GM18499 (cell line): Measurements from ENCODE around the gene PPP1R14B.

ENCODE experiments used
- ATAC-seq: cut with Tn5 transposase; IDR thresholded peaks from one replicate; pipeline ENCODE4 v1.9.1; 2021; ENCODE audit warnings: moderate number of reproducible peaks; ENCODE audit not compliant: insufficient read depth, unreplicated experiment

Gene PPP1R14B

DNA sequence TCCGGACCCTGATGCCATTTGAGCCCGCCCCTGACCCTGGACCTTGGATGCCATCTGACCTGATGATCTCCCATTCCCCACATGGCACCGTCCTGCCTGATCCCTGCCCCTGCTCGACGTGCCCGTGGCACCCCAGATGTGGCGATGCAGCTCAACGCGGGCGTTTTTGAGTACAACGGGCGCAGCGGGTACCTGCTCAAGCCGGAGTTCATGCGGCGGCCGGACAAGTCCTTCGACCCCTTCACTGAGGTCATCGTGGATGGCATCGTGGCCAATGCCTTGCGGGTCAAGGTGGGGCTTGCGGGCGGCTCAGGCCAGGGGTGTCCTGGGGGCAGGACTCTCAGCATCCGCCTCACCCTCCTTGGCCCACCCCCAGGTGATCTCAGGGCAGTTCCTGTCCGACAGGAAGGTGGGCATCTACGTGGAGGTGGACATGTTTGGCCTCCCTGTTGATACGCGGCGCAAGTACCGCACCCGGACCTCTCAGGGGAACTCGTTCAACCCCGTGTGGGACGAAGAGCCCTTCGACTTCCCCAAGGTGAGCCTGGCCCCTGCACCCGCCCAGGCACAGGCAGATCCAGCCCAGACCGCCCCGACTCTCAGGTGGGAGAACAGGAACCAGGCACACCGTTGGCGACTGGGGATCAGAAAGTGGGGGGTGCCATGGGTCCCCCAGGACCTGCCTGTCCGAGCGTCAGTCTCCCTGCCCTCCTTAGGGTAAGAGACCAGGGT lies 15.7 kb upstream of the PPP1R14B start:
- ATAC-seq: no peak

GRCh38 chr11:64261556-64262080 lies 14.9 kb upstream of the PPP1R14B start:
- ATAC-seq: no peak

GRCh38 chr11:64260147-64260708 lies 13.5 kb upstream of the PPP1R14B start:
- ATAC-seq: no peak

- no peak for ATAC-seq
Measured at GRCh38 chr11:64259533-64260067, 12.9 kb upstream of the PPP1R14B start.

DNA sequence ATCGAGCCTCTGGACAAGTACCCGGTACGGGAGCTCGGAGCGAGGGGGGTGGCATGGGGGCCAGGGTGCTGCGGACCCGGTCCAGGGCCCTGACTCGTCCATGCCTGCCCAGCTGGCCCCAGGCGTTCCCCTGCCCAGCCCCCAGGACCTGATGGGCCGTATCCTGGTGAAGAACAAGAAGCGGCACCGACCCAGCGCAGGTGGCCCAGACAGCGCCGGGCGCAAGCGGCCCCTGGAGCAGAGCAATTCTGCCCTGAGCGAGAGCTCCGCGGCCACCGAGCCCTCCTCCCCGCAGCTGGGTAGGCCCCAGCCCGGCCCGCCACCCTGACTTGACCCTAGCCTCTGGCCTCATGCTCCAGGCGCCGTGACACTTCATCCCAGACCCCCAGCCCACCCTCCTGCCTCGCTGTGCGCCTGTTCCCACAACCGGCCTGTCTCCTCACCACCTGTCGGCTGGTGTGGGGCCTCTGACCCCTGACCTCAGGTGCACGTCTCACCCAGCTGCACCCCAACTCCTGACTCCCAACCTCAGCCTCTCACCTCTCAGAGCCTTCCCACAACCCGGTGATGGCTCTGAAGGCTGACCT lies 12.3 kb upstream of the PPP1R14B start:
- ATAC-seq: no peak

GRCh38 chr11:64258356-64258755 lies 11.6 kb upstream of the PPP1R14B start:
- ATAC-seq: no peak

- no peak for ATAC-seq
Measured at GRCh38 chr11:64256300-64256699, 9.6 kb upstream of the PPP1R14B start.

GRCh38 chr11:64255135-64256128 lies 8.7 kb upstream of the PPP1R14B start:
- ATAC-seq: no peak

DNA sequence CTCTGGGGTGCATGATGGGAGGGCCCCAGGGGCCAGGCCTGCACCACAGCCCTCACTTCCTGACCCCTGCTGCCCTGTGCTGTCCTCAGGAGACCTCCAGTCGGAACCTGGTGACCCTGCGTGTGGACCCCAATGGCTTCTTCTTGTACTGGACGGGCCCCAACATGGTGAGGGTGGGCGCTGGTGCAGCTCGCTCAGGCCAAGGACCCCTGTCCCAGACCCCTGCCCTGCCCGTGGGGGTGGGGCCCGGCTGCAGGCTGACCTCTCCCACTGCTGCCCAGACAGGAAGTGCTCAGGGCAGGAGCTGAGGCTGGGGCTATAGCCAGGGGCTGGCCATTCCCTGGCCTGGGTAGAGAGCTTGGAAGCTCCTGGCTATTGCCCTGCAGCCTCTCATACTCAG lies 7.6 kb upstream of the PPP1R14B start:
- no peak for ATAC-seq

GRCh38 chr11:64253481-64253880 lies 6.7 kb upstream of the PPP1R14B start:
- no peak for ATAC-seq

DNA sequence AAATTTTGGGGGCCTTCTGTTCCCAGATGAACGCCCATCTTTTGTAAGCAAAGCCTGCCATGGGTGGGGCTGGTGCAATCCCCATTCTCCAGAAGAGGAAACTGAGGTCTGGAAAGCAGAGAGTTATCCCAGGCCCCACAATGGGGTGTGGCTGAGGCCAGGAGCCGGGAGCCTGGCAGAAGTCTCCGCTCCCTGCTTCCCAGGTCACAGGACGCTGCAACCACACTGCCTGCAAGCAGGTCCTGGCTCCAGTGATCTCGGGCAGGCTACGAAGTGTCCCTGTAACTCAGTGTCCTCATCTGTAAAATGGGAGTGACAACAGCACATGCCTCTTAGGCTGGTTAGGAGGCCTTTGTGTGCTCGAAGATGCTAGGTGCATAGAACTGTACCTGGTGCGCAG lies 6.3 kb upstream of the PPP1R14B start:
- no peak for ATAC-seq

- ATAC-seq: no peak
Measured at GRCh38 chr11:64252003-64252872, 5.5 kb upstream of the PPP1R14B start.

- ATAC-seq: no peak
Measured at GRCh38 chr11:64251753-64252002, 4.9 kb upstream of the PPP1R14B start.

DNA sequence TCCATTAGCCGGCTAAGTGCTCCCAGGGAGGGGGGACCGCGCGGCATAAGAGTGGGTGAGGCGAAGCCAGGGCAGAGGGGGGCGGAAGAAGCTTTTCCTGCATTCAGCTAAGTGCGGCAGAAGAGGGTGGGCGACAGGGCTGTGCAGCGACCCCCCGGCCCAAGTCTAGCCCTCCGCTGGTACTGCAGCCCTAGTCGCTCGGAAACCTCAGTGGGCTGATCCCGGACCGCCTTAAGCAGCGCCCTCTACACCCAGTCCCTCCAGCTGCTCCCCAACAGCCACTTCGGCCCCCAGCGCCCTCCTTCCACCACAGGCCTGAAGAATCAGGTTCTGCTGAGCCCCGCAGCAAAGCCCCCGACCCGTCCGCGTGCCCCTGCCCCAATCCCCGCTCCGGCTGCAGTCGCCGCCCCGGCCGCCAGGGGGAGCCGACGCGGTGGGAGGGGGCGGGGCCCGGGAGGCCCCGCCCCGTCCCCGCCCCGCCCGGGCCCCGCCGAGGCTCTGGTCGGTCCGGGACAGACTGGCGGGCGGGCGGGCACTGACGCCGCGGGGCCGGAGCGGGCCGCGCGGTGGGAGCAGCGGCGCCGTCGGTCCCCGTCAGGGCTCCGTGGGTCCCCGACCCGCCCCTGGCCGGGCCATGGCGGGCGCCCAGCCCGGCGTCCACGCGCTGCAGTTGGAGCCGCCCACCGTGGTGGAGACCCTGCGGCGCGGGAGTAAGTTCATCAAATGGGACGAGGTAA lies 4.4 kb upstream of the PPP1R14B start, which contains the start of gene PLCB3:
Gene PLCB3 (plus strand): TSS at position 515 of the 737 bp plus-strand sequence. CDS start 120 bp downstream, at position 635.
- no peak for ATAC-seq

- ATAC-seq: no peak
Measured at GRCh38 chr11:64250415-64251015, 3.8 kb upstream of the PPP1R14B start.

DNA sequence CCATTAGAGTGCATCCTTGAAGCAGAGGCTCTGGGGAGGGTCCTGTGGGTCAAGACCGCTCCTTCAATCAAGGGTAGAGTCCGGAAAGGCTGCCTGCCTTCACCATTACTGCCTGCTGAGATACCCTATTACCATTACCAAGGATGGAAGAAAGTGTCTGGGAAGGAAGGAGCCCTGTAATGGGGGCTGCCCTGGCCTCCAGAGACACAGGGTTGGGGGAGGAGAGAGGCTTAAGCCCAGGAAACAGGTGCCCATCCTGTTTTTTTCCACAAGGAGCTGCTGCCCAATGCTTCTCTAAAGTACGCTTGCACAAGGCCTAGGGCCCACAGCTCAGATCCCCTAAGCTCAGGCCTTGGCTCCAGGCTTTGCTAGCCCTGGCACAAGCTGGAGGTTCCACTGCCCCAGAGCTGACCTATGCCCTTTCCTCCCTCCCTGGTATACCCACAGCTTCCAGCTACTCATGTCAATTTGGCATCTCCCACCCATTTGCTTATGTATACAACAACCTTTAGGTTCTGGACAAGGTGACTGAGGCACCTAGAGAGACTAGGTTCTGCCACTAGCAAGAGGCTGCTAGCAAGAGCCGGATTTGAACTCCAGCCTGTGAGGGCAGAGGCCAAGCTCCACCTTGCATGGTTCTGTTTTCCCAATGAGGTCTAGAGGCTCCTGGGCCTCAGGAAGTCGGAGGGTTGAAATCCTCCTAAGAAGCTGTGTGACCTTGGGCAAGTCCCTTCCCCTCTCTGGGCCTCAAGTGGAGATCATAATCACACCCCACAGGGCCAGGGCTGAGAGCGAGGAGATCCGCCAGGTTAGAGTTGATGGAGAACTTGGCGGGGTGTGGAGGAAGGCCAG lies 3.0 kb upstream of the PPP1R14B start:
- ATAC-seq: no peak

DNA sequence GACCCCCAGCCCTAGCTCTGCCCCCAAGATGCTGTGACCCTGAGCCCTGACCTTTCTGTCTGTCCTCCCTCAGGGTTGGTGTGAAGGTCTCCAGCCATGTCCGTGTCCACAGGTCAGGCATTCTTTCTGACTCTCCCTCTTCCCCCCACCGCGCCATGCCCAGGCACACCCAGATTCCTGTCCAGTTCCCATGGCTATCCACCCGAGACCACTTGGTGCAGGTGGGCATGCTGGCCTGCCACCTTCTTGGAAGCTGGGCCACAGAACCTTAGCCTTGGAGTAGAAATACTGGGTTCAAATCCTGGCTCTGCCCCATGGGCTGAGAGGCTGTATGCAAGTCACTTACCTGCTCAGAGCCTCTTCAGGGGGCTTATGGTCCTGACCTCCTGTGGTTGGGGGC lies 2.3 kb upstream of the PPP1R14B start:
- ATAC-seq: no peak
